Endothelial cell of umbilical vein (primary cell): ENCODE results near the gene CHL1. TPM values are rescaled to one million over a fixed set of nuclear protein-coding genes. Genes with fewer than 3 reads are reported as not detected.

ENCODE experiments used
- BruUV-seq: library from RNA; stranded (reverse); fragments of 400-500 nt; replicated peaks from 2 replicates; lab custom pipeline; 2021; lab: Mats Ljungman, UMichigan
- CTCF ChIA-PET: fragments of 300-600, 350-600 bp; sonication (Branson Sonifier 250); formaldehyde crosslinking; loops from one replicate; lab custom pipeline; 2021; ENCODE audit warnings: antibody characterized with exemption, inconsistent platforms; lab: Charles Lee
- POLR2A ChIA-PET: fragments of 300-600, 350-600 bp; sonication (Branson Sonifier 250); formaldehyde crosslinking; loops from one replicate; lab custom pipeline; 2021; ENCODE audit warnings: antibody characterized with exemption, inconsistent platforms; lab: Charles Lee
- DNase-seq: peaks from one replicate; pipeline ENCODE4 v3.0.0-alpha.2; 2011; ENCODE audit warnings: low read depth, low spot score
- FAIRE-seq: peaks from 2 replicates; lab custom pipeline; 2011; peaks lifted over from hg19 to GRCh38; lab: Jason Lieb, UNC
- H2AFZ ChIP-seq: 2 replicates; pipeline ENCODE4 v1.6.0; 2012; ENCODE audit warnings: low read depth, low read length, control low read depth, inconsistent platforms
- H3K27ac ChIP-seq: 2 replicates; pipeline ENCODE4 v1.5.1; 2011; ENCODE audit warnings: low read depth, mild to moderate bottlenecking, control low read depth, low read length, moderate library complexity; ENCODE audit not compliant: insufficient read depth
- H3K27me3 ChIP-seq, 2 experiments: 2 replicates each; pipeline versions ENCODE4 v1.6.0 to v1.6.1; 2011; ENCODE audit warnings: low read length in 2 of 2, mixed read lengths in 1 of 2; ENCODE audit not compliant: control insufficient read depth in 2 of 2, insufficient read depth in 2 of 2
- H3K36me3 ChIP-seq, 2 experiments: 2 replicates in 1 of 2; 3 replicates in 1 of 2; pipeline ENCODE4 v1.5.1; 2011; ENCODE audit warnings: low read length in 2 of 2, mild to moderate bottlenecking in 1 of 2, moderate library complexity in 1 of 2; ENCODE audit not compliant: control insufficient read depth in 2 of 2, insufficient read depth in 2 of 2; ENCODE audit errors: extremely low read depth in 1 of 2
- H3K4me1 ChIP-seq: 3 replicates; pipeline ENCODE4 v1.5.1; 2011; ENCODE audit warnings: mild to moderate bottlenecking, low read length; ENCODE audit not compliant: control insufficient read depth, insufficient read depth; ENCODE audit errors: extremely low read depth
- H3K4me2 ChIP-seq: 2 replicates; pipeline ENCODE4 v1.6.1; 2011; ENCODE audit warnings: low read length, control low read depth, mixed read lengths; ENCODE audit not compliant: insufficient read depth
- H3K4me3 ChIP-seq, 3 experiments: fragments of 200-600 bp in 1 of 3; sonication (generic), shearing (Covaris generic) in 1 of 3; replicated peaks in 1 of 3; 2 replicates each; pipeline ENCODE4 v1.5.1; 2011 to 2016; ENCODE audit warnings: control low read depth in 3 of 3, low read length in 3 of 3, mild to moderate bottlenecking in 2 of 3, inconsistent platforms in 1 of 3, low read depth in 1 of 3, moderate library complexity in 1 of 3; ENCODE audit not compliant: insufficient read depth in 1 of 3
- H3K79me2 ChIP-seq: 2 replicates; pipeline ENCODE4 v1.6.0; 2012; ENCODE audit warnings: low read length, inconsistent platforms; ENCODE audit not compliant: control insufficient read depth, insufficient read depth
- H3K9ac ChIP-seq: replicated peaks from 2 replicates; pipeline ENCODE3; 2011; ENCODE audit warnings: low read length, control low read depth; ENCODE audit not compliant: insufficient read depth; ENCODE audit errors: extremely low read depth
- H3K9me1 ChIP-seq: replicated peaks from 3 replicates; pipeline ENCODE4 v1.6.0; 2011; ENCODE audit warnings: mild to moderate bottlenecking, low read length; ENCODE audit not compliant: control insufficient read depth, insufficient read depth; ENCODE audit errors: extremely low read depth
- H3K9me3 ChIP-seq: replicated peaks from 2 replicates; pipeline ENCODE4 v1.5.1; 2012; ENCODE audit warnings: low read length, inconsistent platforms; ENCODE audit not compliant: control insufficient read depth, insufficient read depth
- H4K20me1 ChIP-seq: replicated peaks from 2 replicates; pipeline ENCODE3; 2011; ENCODE audit warnings: mild to moderate bottlenecking, low read length; ENCODE audit not compliant: control insufficient read depth, insufficient read depth; ENCODE audit errors: extremely low read depth
- CTCF ChIP-seq, 2 donors: IDR thresholded peaks; 1 replicate in 1 of 2; 2 replicates in 1 of 2; pipeline ENCODE4 v1.5.1; 2011; ENCODE audit warnings: low read length in 2 of 2, mild to moderate bottlenecking in 2 of 2, moderate library complexity in 2 of 2, control low read depth in 1 of 2, inconsistent platforms in 1 of 2, low read depth in 1 of 2; ENCODE audit not compliant: insufficient read depth in 1 of 2; ENCODE audit errors: extremely low read depth in 1 of 2
- EZH2 ChIP-seq: IDR thresholded peaks from 2 replicates; pipeline ENCODE4 v1.6.1; 2012; ENCODE audit warnings: borderline replicate concordance, low read depth, mild to moderate bottlenecking, moderate library complexity, low read length, inconsistent platforms; ENCODE audit not compliant: severe bottlenecking
- FOS ChIP-seq: IDR thresholded peaks from 2 replicates; pipeline ENCODE4 v1.6.1; 2011; ENCODE audit warnings: mild to moderate bottlenecking, low read length, moderate library complexity, borderline replicate concordance; ENCODE audit not compliant: insufficient read depth
- GATA2 ChIP-seq: IDR thresholded peaks from 2 replicates; pipeline ENCODE4 v1.7.0; 2011; ENCODE audit warnings: low read depth, mild to moderate bottlenecking, moderate library complexity, mixed read lengths, low read length; ENCODE audit not compliant: insufficient read length, insufficient read depth
- JUN ChIP-seq: IDR thresholded peaks from 2 replicates; pipeline ENCODE4 v1.6.1; 2011; ENCODE audit warnings: borderline replicate concordance, low read depth; ENCODE audit not compliant: insufficient read length, insufficient read depth
- MAX ChIP-seq: IDR thresholded peaks from 2 replicates; pipeline ENCODE4 v1.6.1; 2011; ENCODE audit not compliant: insufficient read depth, insufficient read length
- MYC ChIP-seq: IDR thresholded peaks from one replicate; pipeline ENCODE4 v1.6.1; 2011; ENCODE audit warnings: mild to moderate bottlenecking, low read depth, low read length
- POLR2A ChIP-seq: IDR thresholded peaks from 2 replicates; pipeline ENCODE4 v1.6.1; 2012; ENCODE audit warnings: low read depth, mild to moderate bottlenecking, control low read depth, low read length
- POLR2AphosphoS5 ChIP-seq: IDR thresholded peaks from 2 replicates; pipeline ENCODE4 v1.6.1; 2012; ENCODE audit warnings: low read depth, mild to moderate bottlenecking, control low read depth, low read length, moderate library complexity; ENCODE audit not compliant: insufficient read depth
- dilution Hi-C: fragments of 300-500 bp; cut with MboI; formaldehyde crosslinking; loops from one replicate; pipeline ENCODE4 v1.15.0; 2019; ENCODE audit warnings: low sequenced_read_pairs; ENCODE audit not compliant: extremely low pct_ligation_motif_present
- intact Hi-C: fragments of 100-400 bp; cut with micrococcal nuclease; formaldehyde crosslinking; loops from one replicate; pipeline ENCODE4 v1.10.0; 2022
- polyA plus RNA-seq, 4 experiments: library from polyadenylated mRNA; depleted of rRNA in 3 of 4; stranded (reverse) in 3 of 4; unstranded in 1 of 4; fragments of >200 nt; gene quantifications; 2 replicates each; pipeline versions ENCODE4 v1.2.1 to v1.2.3, GENCODE V29; 2011 to 2012; ENCODE audit warnings: missing spikeins in 1 of 4
- total RNA-seq: library from RNA; stranded (reverse); gene quantifications from 2 replicates; pipeline ENCODE4 v1.2.3, GENCODE V29; 2021

The CHL1 gene
- total and polyA plus RNA-seq, 2 donors (not counting 3 experiments of a cell fraction or from before 2014, with no cell fraction given) = not detected

- no peak for DNase-seq
- no peaks in the 10 kb centered on the region for H3K9me1 ChIP-seq
- TF ChIP-seq CTCF (IDR thresholded peaks at IDR 0.05; ENCODE audit: extremely low read depth in 1 of 2, insufficient read depth in 1 of 2, low read depth in 1 of 2, low read length in 2 of 2) (no peak), JUN (no peak), MYC (no peak), MAX (no peak), GATA2 (no peak), POLR2AphosphoS5 (no peak), EZH2 (no peak), POLR2A (no peak), FOS (no peak)
- dilution Hi-C loops = no loop called here
- no peaks in the 10 kb centered on the region for H4K20me1 ChIP-seq
- H3K4me2 ChIP-seq = no peak overlapping the region
- intact Hi-C loops = no loop called here
- no peaks in the 10 kb centered on the region for H3K4me1 ChIP-seq
- no peaks in the 10 kb centered on the region for H3K36me3 ChIP-seq
- no peaks in the 10 kb centered on the region for H3K27me3 ChIP-seq
- H3K27ac ChIP-seq = no peak overlapping the region
- BruUV-seq = no TSS peak
- ChIA-PET CTCF (no interaction called here), POLR2A (no interaction called here)
- no peak overlapping the region for H2AFZ ChIP-seq
- peaks cover 1% of the 10 kb centered on the region for H3K9me3 ChIP-seq
- H3K4me3 ChIP-seq = no peak overlapping the region
- no peak overlapping the region for H3K9ac ChIP-seq
- H3K79me2 ChIP-seq = no peaks in the 10 kb centered on the region
- no peak for FAIRE-seq
Observed at GRCh38 chr3:264394-265156, 68.0 kb downstream of the CHL1 start.
